GM21381 (cell line): ENCODE data around the gene SDC1.
"Not testable (repeated sequence)": the region's sequence is repeated elsewhere in the genome, so short reads cannot be mapped to it uniquely, and the experiment has no call there.

Experiments used
- ATAC-seq: cut with Tn5 transposase; IDR thresholded peaks from one replicate; pipeline ENCODE4 v1.9.1; 2021; ENCODE audit warnings: mild to moderate bottlenecking, moderate library complexity; ENCODE audit not compliant: unreplicated experiment

SDC1 gene

GRCh38 chr2:20199633-20200270 is 25.2 kb downstream of the SDC1 start:
- ATAC-seq: no peak

- no peak for ATAC-seq
Observed at GRCh38 chr2:20198796-20199632, 25.9 kb downstream of the SDC1 start.

GRCh38 chr2:20198001-20198400 is 26.9 kb downstream of the SDC1 start:
- no peak for ATAC-seq

GRCh38 chr2:20197192-20197591 is 27.7 kb downstream of the SDC1 start:
- ATAC-seq: no peak

GRCh38 chr2:20196657-20197161 is 28.2 kb downstream of the SDC1 start:
- ATAC-seq: no peak

DNA sequence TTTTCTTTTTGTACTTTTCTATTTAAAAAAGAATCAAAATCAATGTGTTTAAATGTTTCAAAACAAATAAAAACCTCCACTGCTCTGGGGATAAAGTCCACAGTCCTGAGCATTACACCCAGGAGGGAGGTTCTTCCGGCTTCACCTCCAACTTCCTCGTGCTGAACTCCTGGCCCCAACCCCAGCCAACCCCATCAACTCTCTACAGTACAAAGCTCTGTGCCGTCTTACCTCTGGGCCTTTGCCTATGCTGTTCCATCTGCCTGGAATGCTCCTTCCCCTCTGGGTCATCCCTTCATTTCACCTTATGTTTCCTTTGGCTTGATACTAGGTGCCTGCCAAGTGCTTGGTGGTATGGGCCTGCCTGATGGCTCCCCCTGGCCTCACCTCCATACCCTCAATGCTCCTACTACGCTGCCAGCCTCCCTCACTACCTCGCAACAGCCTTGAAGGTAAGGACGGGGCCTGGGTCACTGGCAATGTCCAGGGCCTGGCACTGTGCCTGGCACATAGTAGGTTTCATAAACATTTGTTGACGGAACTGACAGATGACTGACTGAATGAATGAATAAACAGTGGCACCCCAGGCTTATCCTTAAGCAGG is 28.8 kb downstream of the SDC1 start:
- no peak for ATAC-seq

- ATAC-seq: no peak
Observed at GRCh38 chr2:20195431-20196033, 29.4 kb downstream of the SDC1 start.

GRCh38 chr2:20195016-20195411 is 29.9 kb downstream of the SDC1 start:
- not testable (repeated sequence) for ATAC-seq

DNA sequence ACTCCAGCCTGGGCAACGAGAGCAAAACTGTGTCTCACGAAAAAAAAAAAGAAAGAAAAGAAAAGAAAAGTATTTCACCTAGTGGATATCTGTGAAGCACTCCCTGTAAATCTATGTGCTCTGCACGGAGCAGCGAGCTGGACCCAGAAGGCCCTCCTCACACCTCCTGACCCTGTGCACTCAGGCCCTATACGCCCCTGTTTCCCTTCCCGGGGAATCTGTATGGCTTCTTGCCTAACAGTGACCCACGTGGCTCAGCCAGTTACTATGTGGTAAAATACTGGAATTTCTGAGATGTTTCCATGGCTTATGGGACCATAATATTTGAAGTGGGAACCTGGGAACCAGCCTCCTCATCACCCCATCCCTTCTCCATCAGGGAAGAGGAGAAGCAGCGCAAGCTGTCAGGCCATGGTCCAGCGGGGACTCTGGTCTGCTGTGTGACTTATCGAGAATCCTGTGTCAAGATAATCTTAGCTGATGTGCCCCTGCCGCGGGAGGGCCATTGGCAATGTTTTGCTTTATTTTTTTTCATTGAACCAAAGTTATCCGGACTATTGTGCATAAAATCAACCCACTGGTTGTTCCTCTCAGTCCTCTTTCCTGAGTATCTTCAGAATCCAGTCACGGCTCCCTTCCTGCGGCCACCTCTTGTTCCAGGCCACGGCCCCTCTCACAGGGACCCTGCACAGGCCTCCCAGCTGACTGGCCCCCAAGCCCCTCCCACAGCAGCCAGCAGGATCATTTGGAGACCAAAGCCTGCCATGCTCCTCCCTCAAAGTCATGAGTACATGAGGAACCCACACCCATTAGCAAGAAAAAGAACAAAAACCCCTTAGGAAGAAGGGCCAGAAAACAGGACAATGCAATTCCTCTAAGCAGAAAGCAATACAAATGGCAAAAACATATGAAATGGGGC is 30.6 kb downstream of the SDC1 start:
- no peak for ATAC-seq

DNA sequence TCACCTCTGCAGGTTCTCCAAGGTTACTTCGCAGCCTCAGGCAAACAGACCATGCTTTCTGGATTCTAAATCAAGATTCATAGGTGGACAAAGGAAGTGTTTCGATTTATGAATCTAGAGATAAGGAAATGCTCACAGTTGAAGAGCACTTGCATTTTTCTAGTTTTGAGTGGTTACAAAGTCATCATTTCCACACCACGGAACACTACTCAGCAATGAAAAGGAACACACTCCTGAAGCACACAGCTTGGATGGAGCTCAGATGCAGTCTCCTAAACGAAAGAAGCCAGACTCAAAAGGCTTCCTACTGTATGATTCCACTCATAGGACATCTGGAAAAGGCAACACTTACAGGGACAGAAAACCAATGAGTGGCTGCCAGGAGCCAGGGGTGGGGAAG is 31.7 kb downstream of the SDC1 start:
- ATAC-seq: no peak

DNA sequence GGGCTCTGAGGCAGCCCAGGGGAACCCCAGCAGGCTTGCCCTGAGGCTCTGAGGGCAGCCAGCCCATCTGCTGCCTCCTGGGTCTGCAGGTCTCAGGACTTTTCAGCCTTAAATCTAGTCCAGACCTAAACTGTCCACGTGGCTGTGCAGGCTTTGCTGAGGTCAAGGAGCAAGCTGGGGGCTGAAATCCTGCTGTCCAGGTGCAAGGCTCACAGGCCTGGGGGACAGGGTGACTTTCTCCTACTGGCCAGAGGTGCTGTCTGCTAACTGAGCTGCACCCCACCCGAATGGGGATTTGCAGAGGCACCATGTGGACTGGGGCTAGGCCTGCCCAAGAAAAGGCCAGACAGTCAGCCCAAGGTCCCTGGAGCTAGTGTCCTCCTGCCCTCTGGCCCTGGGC is 32.1 kb downstream of the SDC1 start:
- ATAC-seq: no peak

DNA sequence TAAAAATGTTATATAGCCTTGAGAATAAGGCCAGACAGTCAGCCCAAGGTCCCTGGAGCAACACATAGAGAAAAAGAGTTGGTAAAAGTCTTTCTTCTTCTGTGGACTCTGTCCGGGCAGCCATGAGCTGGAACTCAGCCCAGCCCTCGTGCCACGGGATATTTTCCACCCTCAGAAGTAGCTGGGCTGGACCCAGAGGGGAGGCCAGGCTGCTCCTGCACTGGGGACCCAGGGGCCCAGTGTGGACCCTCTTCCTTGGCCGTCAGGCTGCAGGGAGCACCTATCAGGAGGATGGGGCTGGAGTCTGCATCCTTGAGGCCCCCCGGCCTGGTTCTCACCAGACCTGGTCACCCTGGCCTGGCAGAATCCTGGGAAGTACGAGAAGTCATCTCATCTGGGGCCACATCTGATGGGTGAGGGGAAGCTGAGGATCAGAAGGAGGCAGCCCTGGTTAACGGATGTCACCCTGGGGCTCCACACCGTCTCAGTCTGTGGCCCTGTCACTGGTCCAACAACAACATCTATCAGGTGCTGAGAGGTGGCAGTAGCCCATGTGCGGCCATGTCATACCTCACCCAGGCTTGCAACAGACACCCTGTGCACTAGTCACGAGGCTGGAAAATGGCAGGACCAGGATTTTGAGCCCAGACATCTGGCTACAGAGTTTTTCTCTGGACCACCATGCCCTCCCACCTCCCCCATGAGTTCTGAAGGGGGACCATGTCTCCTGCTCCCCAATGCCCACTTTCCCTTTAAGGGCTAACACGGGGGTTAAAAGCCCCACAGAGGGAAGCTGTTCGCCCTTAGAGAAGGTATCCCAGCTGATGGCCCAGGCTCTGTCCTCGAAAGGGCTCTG is 33.0 kb downstream of the SDC1 start:
- ATAC-seq: no peak

DNA sequence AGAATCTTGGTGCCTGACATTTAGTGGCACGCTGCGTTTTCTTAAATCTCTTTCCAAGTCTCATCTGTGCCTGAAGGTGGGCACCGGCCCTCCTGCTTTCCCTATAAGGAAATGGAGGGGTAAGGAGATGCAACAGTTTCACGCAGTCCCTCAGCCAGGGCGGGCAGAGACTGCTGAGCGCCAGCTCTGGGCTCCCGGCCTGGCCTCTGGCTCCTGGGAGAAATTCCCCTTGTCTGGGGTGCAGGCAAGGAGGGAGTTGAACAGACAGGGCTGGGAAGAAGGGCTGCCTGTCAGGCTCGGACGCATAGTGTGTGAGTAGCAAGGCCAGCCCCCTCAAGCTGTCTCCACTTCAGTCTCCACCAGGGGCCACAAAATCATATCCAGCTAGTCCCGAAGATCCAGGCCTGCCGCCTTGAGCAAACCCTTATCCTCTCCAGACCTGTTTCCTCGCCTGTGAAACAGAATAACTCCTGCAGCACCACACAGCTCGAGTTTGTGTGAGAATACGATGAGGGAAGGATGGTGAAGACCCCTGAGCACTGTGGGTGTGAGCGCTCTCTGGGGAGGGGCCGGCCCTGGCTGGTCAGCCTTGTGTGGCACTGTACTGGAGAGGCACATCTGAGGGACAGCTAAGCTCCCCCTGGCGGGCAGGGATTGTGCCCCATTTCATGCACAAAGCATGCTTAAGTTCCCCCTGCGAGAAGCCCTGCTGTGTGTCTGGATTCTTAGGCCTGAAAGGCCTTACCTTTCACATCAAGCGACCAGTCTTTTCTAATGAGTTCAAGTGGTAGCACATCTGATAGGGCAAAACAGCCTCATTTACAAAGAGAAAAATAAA is 33.8 kb downstream of the SDC1 start:
- no peak for ATAC-seq

DNA sequence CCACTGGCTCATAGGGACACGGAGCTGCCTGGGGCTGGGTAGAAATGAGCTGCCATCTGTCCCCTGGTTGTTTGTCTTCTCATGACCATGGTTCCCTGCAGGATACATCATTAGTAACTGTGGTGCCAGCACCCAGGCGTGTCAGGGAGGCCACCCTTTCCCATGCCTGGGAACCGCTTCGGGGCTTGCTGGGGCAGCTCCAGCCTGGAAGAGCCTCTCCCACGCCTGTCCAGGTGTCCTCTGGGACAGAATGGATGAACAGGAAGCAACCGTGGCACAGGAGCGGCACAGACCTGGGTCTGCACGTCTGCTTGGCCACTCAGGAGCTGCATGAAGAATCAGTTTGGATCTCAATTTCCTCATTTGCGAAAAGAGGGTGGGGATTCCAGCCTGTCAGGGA is 34.8 kb downstream of the SDC1 start:
- ATAC-seq: no peak

- no peak for ATAC-seq
Observed at GRCh38 chr2:20189299-20189931, 35.5 kb downstream of the SDC1 start.

DNA sequence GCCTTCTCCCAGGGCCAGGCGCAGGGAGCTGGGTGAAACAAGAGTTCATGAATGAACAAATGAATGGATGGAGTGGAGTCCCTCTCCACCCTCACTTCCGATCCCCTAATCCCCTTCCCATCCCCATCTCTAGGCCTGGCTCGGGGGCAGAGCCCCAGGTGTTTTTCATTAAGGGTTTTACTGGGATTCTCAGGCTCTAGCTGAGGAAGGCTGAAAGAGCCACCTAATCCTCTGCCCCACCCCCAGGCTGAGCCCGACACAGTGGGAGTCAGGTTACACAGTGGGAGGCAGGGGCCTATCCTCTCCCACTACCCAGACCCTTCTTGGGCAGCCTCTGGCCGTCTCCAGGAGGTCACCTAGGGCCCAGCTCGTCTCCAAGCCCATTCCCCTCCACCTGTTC is 36.1 kb downstream of the SDC1 start:
- no peak for ATAC-seq

DNA sequence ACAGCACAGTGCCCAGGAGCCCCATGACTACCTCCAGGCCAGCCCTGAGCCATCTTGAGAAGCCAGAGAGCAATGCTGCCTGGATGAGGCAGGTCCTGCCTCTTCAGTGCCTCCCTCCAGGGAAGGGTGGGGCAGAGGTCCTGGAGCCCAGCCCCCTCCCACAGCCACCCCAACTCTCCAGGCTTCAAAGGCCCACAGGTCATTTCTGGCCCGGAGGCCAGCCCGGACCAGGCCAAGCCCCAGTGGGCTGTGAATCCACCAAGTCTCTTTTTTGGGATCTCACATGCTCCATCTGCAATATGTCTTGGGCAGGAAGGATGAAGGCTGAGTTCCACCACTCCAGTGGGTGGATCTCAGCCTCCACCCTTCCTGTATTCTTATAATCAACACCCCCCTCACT is 36.7 kb downstream of the SDC1 start:
- ATAC-seq: no peak

GRCh38 chr2:20187331-20187730 is 37.6 kb downstream of the SDC1 start:
- no peak for ATAC-seq
